H1 (cell line): ENCODE results near the gene BCL7B. TPM values are rescaled to one million over a fixed set of nuclear protein-coding genes. Genes with fewer than 3 reads are reported as not detected.
A peak's percentile ranks its signal among the peaks of the same experiment; 100 is the strongest.

Experiments
- CTCF ChIA-PET: fragments of 300-600 bp; sonication (Branson Sonifier 250); formaldehyde crosslinking; loops from one replicate; lab custom pipeline; 2021; ENCODE audit not compliant: partially characterized antibody; lab: Charles Lee
- POLR2A ChIA-PET: fragments of 300-600 bp; sonication (Branson Sonifier 250); formaldehyde crosslinking; loops from one replicate; lab custom pipeline; 2021; ENCODE audit warnings: inconsistent platforms; ENCODE audit not compliant: partially characterized antibody; lab: Charles Lee
- DNase-seq, 2 experiments: peaks; one replicate each; pipeline versions ENCODE4 v3.0.0 to v3.0.0-alpha.2; 2010 to 2022; ENCODE audit warnings: low spot score in 2 of 2, low read depth in 1 of 2, mixed read lengths in 1 of 2
- FAIRE-seq: peaks from 2 replicates; lab custom pipeline; 2011; peaks lifted over from hg19 to GRCh38; lab: Jason Lieb, UNC
- H2AFZ ChIP-seq: 2 replicates; pipeline ENCODE4 v1.8.1; 2012; ENCODE audit warnings: low read length, inconsistent platforms
- H2AK5ac ChIP-seq: 2 replicates; pipeline ENCODE4 v1.6.1; 2013; ENCODE audit warnings: low read depth, low read length
- H2BK120ac ChIP-seq: replicated peaks from 2 replicates; pipeline ENCODE3; 2013; ENCODE audit warnings: low read depth, low read length, inconsistent platforms
- H2BK12ac ChIP-seq: 2 replicates; pipeline ENCODE4 v1.6.1; 2013; ENCODE audit warnings: low read depth, low read length
- H2BK15ac ChIP-seq: 2 replicates; pipeline ENCODE4 v1.6.1; 2013; ENCODE audit warnings: low read length
- H2BK20ac ChIP-seq: 2 replicates; pipeline ENCODE4 v1.6.1; 2013; ENCODE audit warnings: low read length
- H2BK5ac ChIP-seq: 2 replicates; pipeline ENCODE4 v1.6.1; 2013; ENCODE audit warnings: low read depth, low read length
- H3K14ac ChIP-seq: 2 replicates; pipeline ENCODE4 v1.6.1; 2013; ENCODE audit warnings: inconsistent platforms; ENCODE audit not compliant: insufficient read length
- H3K18ac ChIP-seq: 2 replicates; pipeline ENCODE4 v1.6.1; 2013; ENCODE audit warnings: low read length; ENCODE audit errors: extremely low read depth
- H3K23ac ChIP-seq: 2 replicates; pipeline ENCODE4 v1.6.1; 2013; ENCODE audit warnings: inconsistent platforms; ENCODE audit not compliant: insufficient read length
- H3K23me2 ChIP-seq: 2 replicates; pipeline ENCODE4 v1.6.1; 2013; ENCODE audit warnings: low read depth, low read length
- H3K27ac ChIP-seq: 2 replicates; pipeline ENCODE4 v1.6.1; 2011; ENCODE audit warnings: low read depth, low read length, inconsistent platforms
- H3K27me3 ChIP-seq, 4 experiments: replicated peaks in 1 of 4; 1 replicate in 1 of 4; 2 replicates in 3 of 4; pipeline versions ENCODE4 v1.6.1 to v1.8.1; 2011 to 2013; ENCODE audit warnings: low read length in 3 of 4, mild to moderate bottlenecking in 3 of 4, inconsistent platforms in 2 of 4, mixed read lengths in 2 of 4, moderate library complexity in 1 of 4; ENCODE audit not compliant: control insufficient read depth in 3 of 4, insufficient read depth in 3 of 4; ENCODE audit errors: extremely low read depth in 1 of 4
- H3K36me3 ChIP-seq, 4 experiments: 2 replicates each; pipeline versions ENCODE4 v1.6.1 to v1.8.1; 2011 to 2013; ENCODE audit warnings: mild to moderate bottlenecking in 4 of 4, low read length in 3 of 4, moderate library complexity in 2 of 4, control low read depth in 1 of 4, inconsistent platforms in 1 of 4; ENCODE audit not compliant: insufficient read depth in 4 of 4, control insufficient read depth in 2 of 4
- H3K4ac ChIP-seq: replicated peaks from 2 replicates; pipeline ENCODE3; 2013; ENCODE audit warnings: low read length, low read depth, mixed read lengths, inconsistent platforms; ENCODE audit not compliant: insufficient read length
- H3K4me1 ChIP-seq, 4 experiments: replicated peaks in 1 of 4; 1 replicate in 1 of 4; 2 replicates in 3 of 4; pipeline versions ENCODE4 v1.6.1 to v1.8.1; 2011 to 2013; ENCODE audit warnings: low read length in 3 of 4, inconsistent platforms in 2 of 4, mixed read lengths in 1 of 4; ENCODE audit not compliant: insufficient read depth in 4 of 4, control insufficient read depth in 3 of 4
- H3K4me2 ChIP-seq, 2 experiments: 2 replicates each; pipeline versions ENCODE4 v1.6.1 to v1.8.1; 2011 to 2013; ENCODE audit warnings: low read depth in 2 of 2, low read length in 2 of 2, control low read depth in 1 of 2, inconsistent platforms in 1 of 2, mild to moderate bottlenecking in 1 of 2; ENCODE audit not compliant: insufficient read depth in 1 of 2
- H3K4me3 ChIP-seq, 4 experiments: fragments of 200-600, 300-600 bp in 1 of 4; sonication (generic), shearing (Covaris generic), sonication (Bioruptor Twin) in 1 of 4; 2 replicates each; pipeline versions ENCODE4 v1.5.1 to v1.8.1; 2011 to 2016; ENCODE audit warnings: low read length in 4 of 4, low read depth in 3 of 4, control low read depth in 2 of 4, inconsistent platforms in 2 of 4, mild to moderate bottlenecking in 2 of 4, mixed read lengths in 1 of 4, moderate library complexity in 1 of 4; ENCODE audit not compliant: insufficient read depth in 2 of 4; ENCODE audit errors: extremely low read depth in 1 of 4
- H3K56ac ChIP-seq: replicated peaks from 2 replicates; pipeline ENCODE3; 2013; ENCODE audit warnings: low read depth, mild to moderate bottlenecking, mixed read lengths, low read length, inconsistent platforms; ENCODE audit not compliant: insufficient read length
- H3K79me1 ChIP-seq: 2 replicates; pipeline ENCODE4 v1.6.1; 2013; ENCODE audit warnings: low read depth, low read length, control low read depth
- H3K79me2 ChIP-seq, 2 experiments: 2 replicates each; pipeline versions ENCODE4 v1.6.1 to v1.8.1; 2012 to 2013; ENCODE audit warnings: low read length in 2 of 2, mild to moderate bottlenecking in 2 of 2, inconsistent platforms in 1 of 2; ENCODE audit not compliant: insufficient read depth in 2 of 2, control insufficient read depth in 1 of 2
- H3K9ac ChIP-seq, 4 experiments: replicated peaks in 1 of 4; 1 replicate in 1 of 4; 2 replicates in 3 of 4; pipeline versions ENCODE4 v1.6.1 to v1.8.1; 2011 to 2013; ENCODE audit warnings: low read depth in 3 of 4, low read length in 3 of 4, control low read depth in 2 of 4, mild to moderate bottlenecking in 2 of 4, moderate library complexity in 2 of 4, inconsistent platforms in 1 of 4; ENCODE audit errors: extremely low read depth in 1 of 4
- H3K9me3 ChIP-seq, 2 experiments: 2 replicates each; pipeline versions ENCODE4 v1.6.1 to v1.8.1; 2012 to 2013; ENCODE audit warnings: mild to moderate bottlenecking in 2 of 2, moderate library complexity in 2 of 2, control low read depth in 1 of 2, inconsistent platforms in 1 of 2, low read depth in 1 of 2, low read length in 1 of 2, mixed read lengths in 1 of 2; ENCODE audit not compliant: insufficient read depth in 2 of 2
- H4K20me1 ChIP-seq, 2 experiments: replicated peaks in 1 of 2; 2 replicates each; pipeline versions ENCODE3 to v1.8.1; 2011 to 2013; ENCODE audit warnings: inconsistent platforms in 2 of 2, low read length in 2 of 2, mild to moderate bottlenecking in 1 of 2; ENCODE audit not compliant: insufficient read depth in 2 of 2, control insufficient read depth in 1 of 2
- H4K5ac ChIP-seq: 2 replicates; pipeline ENCODE4 v1.6.1; 2013; ENCODE audit warnings: low read length, low read depth, mixed read lengths, inconsistent platforms; ENCODE audit not compliant: insufficient read length
- H4K8ac ChIP-seq: 2 replicates; pipeline ENCODE4 v1.8.0; 2013; ENCODE audit warnings: mild to moderate bottlenecking, moderate library complexity, low read length, inconsistent platforms; ENCODE audit not compliant: insufficient read depth; ENCODE audit errors: extremely low read depth
- H4K91ac ChIP-seq: replicated peaks from 2 replicates; pipeline ENCODE3; 2013; ENCODE audit warnings: low read length, mixed read lengths, inconsistent platforms; ENCODE audit not compliant: insufficient read length
- POLR2AphosphoS5 ChIP-seq: IDR thresholded peaks from 2 replicates; pipeline ENCODE4 v1.6.1; 2011; ENCODE audit warnings: low read depth, low read length
- RAD21 ChIP-seq, 2 experiments: IDR thresholded peaks in 1 of 2; conservative IDR thresholded peaks in 1 of 2; 2 replicates each; pipeline ENCODE4 v1.6.1; 2011; ENCODE audit warnings: low read depth in 2 of 2, low read length in 2 of 2, improper control_type of control experiment in 1 of 2, inconsistent platforms in 1 of 2, mild to moderate bottlenecking in 1 of 2, moderate library complexity in 1 of 2
- WGBS, 2 experiments: shearing (Covaris generic) in 1 of 2; methylation state at CpG; one replicate each; pipeline versions ENCODE4 v1.1.6 to v1.1.7; 2013 to 2015; ENCODE audit warnings: low lambda C conversion rate in 2 of 2, mixed read lengths in 2 of 2, inconsistent platforms in 1 of 2, low coverage in 1 of 2, missing lambda C conversion rate in 1 of 2; ENCODE audit not compliant: insufficient replicate concordance in 2 of 2, insufficient coverage in 1 of 2, insufficient read length in 1 of 2; ENCODE audit errors: extremely low coverage in 1 of 2, missing lambda C conversion rate in 1 of 2; 5-methylcytosine and 5-hydroxymethylcytosine counted together
- polyA plus RNA-seq, 7 experiments: library from polyadenylated mRNA; depleted of rRNA in 3 of 7; stranded (reverse) in 5 of 7; unstranded in 2 of 7; fragments of >200 nt in 5 of 7; fragments of 200-250 nt in 2 of 7; gene quantifications; 1 replicate in 5 of 7; 2 replicates in 1 of 7; 4 replicates in 1 of 7; pipeline versions ENCODE4 v1.2.1 to v1.2.3, GENCODE V29; 2011 to 2013; ENCODE audit warnings: missing spikeins in 2 of 7, mixed read lengths in 2 of 7
- total RNA-seq: library from RNA; stranded (reverse); fragmentation: NEBNext Ultra II Directional; extraction: Animal tissue kit (Norgen Biotek cat#: 25700); gene quantifications from 2 replicates; pipeline ENCODE4 v1.2.1, GENCODE V29; 2021

Gene BCL7B
- total and polyA plus RNA-seq, 2 of the 8 experiments (the other 6 are each of a cell fraction or from before 2014, with no cell fraction given): 24.9 to 44.6 TPM

DNA sequence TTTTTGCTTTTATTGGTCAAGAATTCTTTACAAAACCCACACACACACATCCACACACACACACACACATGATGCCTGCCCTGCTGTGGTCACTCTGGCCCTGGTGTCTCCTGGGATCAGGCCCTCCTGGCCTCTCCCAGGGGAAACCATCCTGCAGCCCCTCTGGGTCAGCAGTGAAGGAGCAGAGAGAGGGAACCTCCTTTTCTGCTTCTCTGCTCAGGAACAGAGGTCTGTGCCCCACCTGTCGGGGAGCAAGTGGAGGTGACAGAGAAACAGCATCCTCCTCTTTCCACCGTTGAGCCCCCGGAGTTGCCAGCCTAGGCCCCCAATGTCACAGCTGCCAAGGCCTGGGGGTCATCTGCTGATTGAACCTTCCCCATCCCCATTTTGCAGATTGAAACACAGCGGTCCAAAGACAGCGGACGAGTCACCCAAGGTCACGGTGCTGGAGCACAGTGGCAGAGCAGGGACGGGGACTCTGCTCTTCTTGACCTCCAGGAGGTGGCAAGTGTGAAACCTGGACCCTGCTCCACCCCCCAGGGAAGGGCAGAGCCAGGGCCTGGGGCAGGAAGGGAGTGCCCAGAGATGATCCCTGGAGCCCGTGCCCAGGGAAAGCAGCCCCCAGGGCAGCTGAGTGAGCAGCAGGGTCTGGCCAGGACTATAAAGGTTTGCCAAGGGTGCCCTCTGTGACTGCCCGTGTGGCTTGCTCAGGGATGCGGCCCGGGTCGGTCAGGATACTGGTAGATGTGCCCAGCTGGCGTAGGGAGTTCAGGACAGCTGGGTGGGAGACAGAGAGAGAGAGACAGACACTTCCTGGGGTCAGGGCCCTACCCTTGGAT lies 35.9 kb upstream of the BCL7B start:
- Histone ChIP-seq H2BK20ac (no peak overlapping the region), H3K79me2 (no peaks in the 10 kb centered on the region), H3K4ac (no peak overlapping the region), H3K27ac (no peak overlapping the region), H2BK12ac (no peak overlapping the region), H4K5ac (no peak overlapping the region), H3K23me2 (peaks cover 6% of the 10 kb centered on the region; the same call in 1 of the 2 replicates), H3K36me3 (no peaks in the 10 kb centered on the region), H2BK5ac (no peak overlapping the region), H3K9ac (no peak overlapping the region), H4K91ac (no peak overlapping the region), H3K23ac (no peak overlapping the region), H3K4me2 (no peak overlapping the region), H3K4me1 (peaks cover 0 to 10% (median 3%) of the 10 kb centered on the region in 4 experiments; a peak in 4 of 7 replicates), H2BK15ac (no peak overlapping the region), H3K27me3 (peaks cover 0 to 4% (median 4%) of the 10 kb centered on the region in 4 experiments; a peak in 4 of 7 replicates), H3K79me1 (no peaks in the 10 kb centered on the region), H3K9me3 (no peaks in the 10 kb centered on the region), H3K18ac (no peak overlapping the region), H3K56ac (no peak overlapping the region), H2AK5ac (no peak overlapping the region), H2BK120ac (no peak overlapping the region), H4K8ac (no peak overlapping the region), H3K4me3 (no peak overlapping the region), H4K20me1 (peaks cover 0 to 5% of the 10 kb centered on the region in 2 experiments), H2AFZ (no peak overlapping the region), H3K14ac (no peak overlapping the region)
- POLR2A ChIA-PET: no interaction called here
- no peak for FAIRE-seq
- CTCF ChIA-PET: interaction anchor here (1.2 to 9.6 kb wide), 3 partner anchors 12 to 226 kb away, joined by 3 to 74 read pairs (median 6); no protein-coding TSS in a partner anchor
- no peak for DNase-seq
- TF ChIP-seq POLR2AphosphoS5: no peak
- peak in 1 of 2 experiments; percentile 4; a peak in 1 of 4 replicates for TF ChIP-seq RAD21 (IDR thresholded peaks at IDR 0.05 in 1 of 2, conservative IDR thresholded peaks at IDR 0.05 in 1 of 2; ENCODE audit: low read depth in 2 of 2, low read length in 2 of 2)
- 79% methylated on average over 13 of the region's 14 CpGs; no CpG with 5 or more reads in 1 of the 2 experiments for WGBS, 2 experiments
